ENCODE results near the gene LRRC37A2.
A peak's percentile ranks its signal among the peaks of the same experiment; 100 is the strongest.
"Not testable (repeated sequence)": the region's sequence is repeated elsewhere in the genome, so short reads cannot be mapped to it uniquely, and the experiment has no call there.

The LRRC37A2 gene

DNA sequence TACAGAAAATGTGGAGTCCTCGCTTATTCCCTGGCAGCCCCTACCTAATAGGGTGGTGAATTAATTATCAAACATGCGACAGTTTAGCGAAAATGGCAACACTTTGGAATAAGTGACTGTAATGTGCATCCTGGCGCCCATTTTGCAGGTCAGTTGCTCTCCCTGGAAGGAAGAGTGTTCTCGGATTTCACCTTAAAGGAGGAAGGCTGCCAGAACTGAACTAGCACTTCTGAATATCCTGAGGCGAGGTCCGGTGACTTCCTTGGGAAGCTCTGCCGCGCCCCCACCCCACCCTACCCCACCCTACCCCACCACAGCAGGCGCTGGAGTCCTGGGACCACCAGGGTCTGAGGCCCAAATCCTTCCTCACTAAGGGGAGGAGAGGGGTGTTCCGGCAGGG lies at the start of gene LRRC37A2:
Gene LRRC37A2 (plus strand): TSS at position 301 of the 400 bp plus-strand sequence. CDS start 245 bp downstream, outside the sequence.
- not testable (repeated sequence) for DNase-seq

DNA sequence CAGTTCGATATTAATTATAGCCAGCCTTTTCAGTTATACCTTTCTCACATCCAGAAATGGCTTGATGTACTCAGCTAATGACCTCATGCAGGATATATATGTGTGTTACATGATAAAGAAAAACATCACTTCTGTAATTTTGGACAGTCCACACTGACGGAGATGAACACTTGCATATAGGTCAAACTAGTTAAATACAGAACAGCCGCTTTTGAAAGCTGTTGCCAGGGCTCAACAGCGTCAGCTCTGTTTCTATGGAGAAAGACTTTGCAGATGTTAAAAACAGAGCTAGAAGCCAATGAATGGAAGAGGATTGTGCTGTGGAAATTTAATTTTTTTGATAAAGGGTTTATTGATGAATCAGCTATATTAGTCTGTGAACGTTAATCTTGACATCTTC lies 44.6 kb upstream of the LRRC37A2 start:
- not testable (repeated sequence) for DNase-seq

GRCh38 chr17:46474489-46474888 lies 37.8 kb upstream of the LRRC37A2 start:
- DNase-seq = not testable (repeated sequence)

GRCh38 chr17:46475583-46475982 lies 36.7 kb upstream of the LRRC37A2 start:
- not testable (repeated sequence) for DNase-seq

DNA sequence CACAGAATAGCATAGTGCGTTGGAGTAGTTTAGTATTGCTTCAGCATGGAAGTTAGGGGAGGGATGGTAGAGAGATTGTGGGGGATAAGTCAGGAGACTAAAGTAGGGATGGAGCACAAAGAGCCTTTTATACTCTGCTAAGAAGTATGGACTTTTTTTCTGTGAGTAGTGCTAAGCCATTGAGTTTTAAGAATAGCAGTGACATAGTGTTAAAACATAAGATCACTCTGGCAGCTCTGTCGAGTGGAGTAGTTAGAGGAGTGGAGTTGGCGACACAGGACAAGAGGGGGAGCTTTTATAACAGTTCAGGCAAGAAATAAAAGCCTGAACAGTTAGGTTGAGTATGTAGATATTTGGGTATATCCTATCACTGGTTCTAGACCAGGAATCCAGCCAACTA lies 33.4 kb upstream of the LRRC37A2 start:
- not testable (repeated sequence) for DNase-seq

DNA sequence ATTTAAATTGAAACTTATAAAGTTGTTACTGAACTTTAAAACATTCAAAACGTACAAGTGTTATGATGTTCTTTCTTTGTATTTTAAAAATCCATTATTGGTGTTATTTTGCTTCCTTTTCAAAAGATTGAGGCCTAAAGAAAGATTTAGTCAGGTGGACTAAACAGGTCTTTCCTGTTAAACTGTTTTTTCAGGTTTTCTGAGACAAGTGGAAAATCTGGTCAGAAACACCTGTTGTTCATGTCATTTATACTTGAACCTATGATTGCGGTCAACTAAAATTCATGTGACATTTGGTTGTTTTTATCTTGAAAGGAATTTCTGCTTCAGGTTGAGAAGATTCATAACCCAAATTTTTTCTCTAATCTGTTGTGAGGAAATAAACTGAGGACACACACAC lies 31.0 kb upstream of the LRRC37A2 start:
- DNase-seq = not testable (repeated sequence)

- DNase-seq = not testable (repeated sequence)
These were observed 20.2 kb upstream of the LRRC37A2 start for GRCh38 chr17:46492021-46492420.

DNA sequence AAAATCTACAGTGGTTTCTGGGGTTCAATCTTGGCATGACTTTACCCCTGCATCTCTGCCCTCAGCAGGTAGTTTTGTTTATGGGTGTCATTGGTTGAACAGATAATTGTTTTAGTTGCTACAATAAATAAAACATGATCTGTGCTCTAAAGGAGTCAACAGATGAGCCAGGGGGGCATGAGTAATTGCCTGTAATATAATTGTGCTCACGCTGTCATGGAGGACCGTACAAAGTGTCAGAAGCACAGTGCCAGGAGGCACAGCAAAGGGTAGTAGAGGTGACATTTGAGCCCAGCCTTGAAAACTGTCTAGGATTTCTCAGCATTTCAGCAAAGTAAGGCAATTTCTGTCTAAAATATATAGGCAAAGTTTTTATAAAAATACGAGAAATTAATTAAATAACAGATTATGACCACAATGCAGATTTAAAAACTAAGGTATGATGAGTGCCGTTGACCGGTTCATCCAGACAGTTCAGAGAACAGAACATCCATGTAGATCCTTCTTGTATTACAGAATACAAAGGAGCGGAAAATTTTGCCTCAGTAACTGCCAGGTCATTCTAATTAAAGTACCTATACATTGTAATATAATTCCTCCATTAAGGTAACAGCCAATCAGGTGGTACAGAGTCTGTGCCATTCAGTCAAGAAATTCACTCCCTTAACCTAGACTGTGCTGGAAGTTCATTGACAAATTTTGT lies 12.7 kb upstream of the LRRC37A2 start:
- DNase-seq = not testable (repeated sequence)

- not testable (repeated sequence) for DNase-seq
These were observed 6.4 kb upstream of the LRRC37A2 start for GRCh38 chr17:46505896-46506295.

- DNase-seq = not testable (repeated sequence)
These were observed 22.4 kb downstream of the LRRC37A2 start for GRCh38 chr17:46534716-46535115.

DNA sequence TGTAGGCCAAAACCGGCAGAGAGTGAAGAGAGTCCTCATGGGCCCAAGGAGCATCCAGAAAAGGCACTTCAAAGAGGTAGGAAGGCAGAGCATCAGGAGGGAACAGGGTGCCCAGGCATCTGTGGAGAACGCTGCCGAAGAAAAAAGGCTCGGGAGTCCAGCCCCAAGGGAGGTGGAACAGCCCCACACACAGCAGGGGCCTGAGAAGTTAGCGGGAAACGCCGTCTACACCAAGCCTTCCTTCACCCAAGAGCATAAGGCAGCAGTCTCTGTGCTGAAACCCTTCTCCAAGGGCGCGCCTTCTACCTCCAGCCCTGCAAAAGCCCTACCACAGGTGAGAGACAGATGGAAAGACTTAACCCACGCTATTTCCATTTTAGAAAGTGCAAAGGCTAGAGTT lies 36.3 kb downstream of the LRRC37A2 start:
- DNase-seq = not testable (repeated sequence)

- not testable (repeated sequence) for DNase-seq
These were observed 46.9 kb downstream of the LRRC37A2 start for GRCh38 chr17:46559155-46559554.

GRCh38 chr17:46560048-46560447 lies 47.8 kb downstream of the LRRC37A2 start:
- not testable (repeated sequence) for DNase-seq

GRCh38 chr17:46566284-46566683 lies 54.0 kb downstream of the LRRC37A2 start:
- not testable (repeated sequence) for DNase-seq

DNA sequence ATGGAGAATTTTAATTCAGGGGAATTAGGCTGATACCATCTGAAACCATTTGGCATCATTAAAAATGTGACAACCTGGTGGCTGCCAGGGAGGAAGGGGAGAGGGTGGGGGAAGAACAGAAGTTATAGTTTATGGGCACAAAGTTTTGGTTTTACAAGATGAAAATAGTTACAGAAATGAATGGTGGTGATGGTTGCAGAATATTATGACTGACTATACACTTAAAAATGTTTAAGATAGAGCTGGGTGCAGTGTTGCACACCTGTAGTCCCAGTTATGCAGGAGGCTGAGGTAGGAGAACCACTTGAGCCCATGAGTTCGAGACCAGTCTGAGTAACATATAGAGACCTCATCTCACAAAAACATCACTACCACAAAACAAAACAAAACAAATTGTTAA lies 54.7 kb downstream of the LRRC37A2 start:
- DNase-seq = not testable (repeated sequence)

DNA sequence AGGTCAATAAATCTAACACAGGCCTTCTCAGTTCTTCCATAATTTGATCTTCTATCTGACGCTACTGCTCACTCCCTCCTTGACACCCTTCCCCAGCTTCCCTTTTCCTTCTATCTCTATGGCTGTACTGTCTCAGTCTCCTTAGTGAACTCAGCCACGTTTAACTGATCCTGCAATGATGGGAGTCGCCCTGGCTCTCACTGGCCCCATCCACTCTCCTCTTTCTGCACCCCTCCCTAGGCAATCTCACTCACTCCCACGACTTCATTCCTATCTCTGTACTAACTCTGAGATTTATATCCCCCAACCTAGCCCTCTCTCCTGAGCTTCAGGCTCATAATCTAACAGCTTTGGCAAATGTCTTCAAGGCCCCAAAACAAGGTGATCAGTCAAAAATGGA lies 59.5 kb downstream of the LRRC37A2 start:
- not testable (repeated sequence) for DNase-seq

GRCh38 chr17:46579083-46580075 lies 67.1 kb downstream of the LRRC37A2 start, which contains the start of gene ARL17A:
Gene ARL17A (minus strand): TSS chr17:46579691. CDS start chr17:46576322, 3,369 bp downstream.
- peak; percentile 88 for DNase-seq

DNA sequence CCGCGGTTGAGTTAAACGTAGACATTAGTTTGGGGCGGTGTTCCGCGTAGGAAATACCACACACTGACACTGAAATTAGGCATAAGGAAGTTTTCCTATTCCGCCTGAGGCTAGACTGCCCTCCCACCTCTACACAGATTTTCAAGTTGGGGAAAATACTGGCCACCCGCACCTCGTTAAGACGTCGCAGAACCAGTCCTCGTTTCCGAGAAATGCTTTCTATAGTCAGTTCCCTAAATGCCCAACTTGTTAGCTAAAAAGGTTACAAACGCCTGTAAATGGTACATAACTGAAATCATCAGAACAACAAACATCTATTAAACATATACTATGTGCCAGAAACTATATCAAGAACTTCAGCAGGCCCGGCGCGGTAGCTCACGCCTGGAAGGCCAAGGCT lies 67.8 kb downstream of the LRRC37A2 start:
- peak; percentile 0 for DNase-seq

DNA sequence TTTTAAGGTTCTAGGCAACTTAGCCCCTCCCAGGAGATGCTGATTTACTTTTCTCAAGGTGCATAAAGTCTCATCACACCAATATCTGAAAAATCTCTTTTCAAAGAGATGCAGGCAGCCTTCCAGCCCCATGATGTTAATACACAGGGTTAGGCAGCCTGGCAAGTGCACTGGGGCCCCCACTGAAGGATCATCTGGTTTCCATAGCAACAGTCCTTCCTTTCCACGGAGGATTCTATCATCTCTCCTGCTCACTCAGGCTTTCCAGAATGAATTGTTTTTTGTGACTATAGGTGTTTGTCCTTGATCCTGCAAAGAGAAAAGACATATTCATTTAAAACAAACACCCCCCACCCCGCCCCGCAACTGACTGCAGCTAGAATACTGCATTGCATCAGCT lies 73.2 kb downstream of the LRRC37A2 start:
- not testable (repeated sequence) for DNase-seq

- DNase-seq = not testable (repeated sequence)
These were observed 78.2 kb downstream of the LRRC37A2 start, which contains the start of gene NSF for GRCh38 chr17:46590157-46591146. Gene NSF (plus strand): TSS chr17:46590669. CDS start chr17:46590776, 107 bp downstream.

DNA sequence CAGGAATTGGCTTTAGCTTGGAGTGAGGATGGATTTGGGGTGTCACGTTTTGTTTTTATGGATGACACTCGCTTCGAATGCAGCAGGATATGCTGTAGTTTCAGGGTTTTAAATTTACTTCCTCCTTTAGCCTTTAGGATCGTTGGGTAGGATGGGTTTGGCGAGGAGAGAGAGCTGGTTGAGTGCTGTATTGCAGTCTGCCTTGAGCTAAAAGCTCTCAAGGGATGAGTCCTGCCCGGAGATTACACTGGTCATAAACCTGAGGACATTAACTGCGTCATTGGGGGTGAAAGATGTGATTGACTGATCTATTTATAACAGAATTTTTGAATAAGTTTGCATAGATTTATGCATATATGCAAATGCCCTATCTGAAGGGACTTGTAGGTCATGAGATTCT lies 79.1 kb downstream of the LRRC37A2 start:
- not testable (repeated sequence) for DNase-seq

Data from activated CD4-positive, alpha-beta T cell treated with anti-CD3 and anti-CD28 coated beads, Interleukin-2, Interleukin-6, amounts not matched to agents 100 ng/mL and 50 ng/mL, durations not matched to agents 16 hours and 8 hours (primary cell).